HG03280 (cell line): ENCODE measurements around the gene LSMEM2.
"Not testable (repeated sequence)": the region's sequence is repeated elsewhere in the genome, so short reads cannot be mapped to it uniquely, and the experiment has no call there.

ENCODE experiments used
- ATAC-seq: cut with Tn5 transposase; IDR thresholded peaks from one replicate; pipeline ENCODE4 v1.9.1; 2021; ENCODE audit warnings: mild to moderate bottlenecking, moderate library complexity; ENCODE audit not compliant: unreplicated experiment

Gene LSMEM2

DNA sequence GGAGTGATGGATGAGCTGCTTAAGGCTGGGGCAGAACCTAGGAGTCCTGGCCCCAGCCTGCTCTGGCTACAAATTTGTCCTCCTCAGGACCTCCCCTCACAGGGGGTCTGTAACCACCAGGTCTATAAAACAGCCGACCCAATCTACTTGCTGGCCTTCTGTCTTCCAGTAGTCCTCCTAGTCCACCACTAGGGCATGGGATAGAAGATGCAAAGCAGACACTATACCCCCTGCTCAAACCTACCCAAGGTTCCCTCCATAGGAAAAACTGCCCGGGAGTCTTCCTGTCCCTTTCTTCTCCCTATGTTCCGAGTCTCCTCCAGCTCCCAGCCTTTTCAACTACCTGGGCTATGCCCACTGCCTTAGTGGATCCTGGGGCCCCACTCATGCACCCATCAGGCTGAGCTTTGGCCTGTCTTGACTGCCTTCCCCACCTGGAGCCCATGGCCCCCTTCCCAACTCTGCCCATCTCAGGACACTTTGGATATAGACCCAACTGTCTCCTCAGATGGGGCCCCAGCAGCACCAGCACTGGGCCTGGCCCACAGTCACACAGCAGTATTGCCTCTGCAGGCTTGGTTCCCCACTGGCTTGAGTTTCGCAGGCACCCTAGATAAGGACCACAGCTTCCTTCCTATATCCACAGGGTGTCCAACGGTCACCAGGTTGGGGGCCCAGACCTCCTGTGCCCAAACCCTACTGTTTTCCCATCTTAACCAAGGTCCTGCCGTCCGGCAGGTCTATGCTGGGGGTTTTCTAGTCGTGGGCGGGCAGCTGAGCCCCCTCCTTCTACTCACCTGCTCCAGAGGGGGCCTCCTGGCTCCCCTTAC is 19.2 kb downstream of the LSMEM2 start:
- ATAC-seq = no peak

DNA sequence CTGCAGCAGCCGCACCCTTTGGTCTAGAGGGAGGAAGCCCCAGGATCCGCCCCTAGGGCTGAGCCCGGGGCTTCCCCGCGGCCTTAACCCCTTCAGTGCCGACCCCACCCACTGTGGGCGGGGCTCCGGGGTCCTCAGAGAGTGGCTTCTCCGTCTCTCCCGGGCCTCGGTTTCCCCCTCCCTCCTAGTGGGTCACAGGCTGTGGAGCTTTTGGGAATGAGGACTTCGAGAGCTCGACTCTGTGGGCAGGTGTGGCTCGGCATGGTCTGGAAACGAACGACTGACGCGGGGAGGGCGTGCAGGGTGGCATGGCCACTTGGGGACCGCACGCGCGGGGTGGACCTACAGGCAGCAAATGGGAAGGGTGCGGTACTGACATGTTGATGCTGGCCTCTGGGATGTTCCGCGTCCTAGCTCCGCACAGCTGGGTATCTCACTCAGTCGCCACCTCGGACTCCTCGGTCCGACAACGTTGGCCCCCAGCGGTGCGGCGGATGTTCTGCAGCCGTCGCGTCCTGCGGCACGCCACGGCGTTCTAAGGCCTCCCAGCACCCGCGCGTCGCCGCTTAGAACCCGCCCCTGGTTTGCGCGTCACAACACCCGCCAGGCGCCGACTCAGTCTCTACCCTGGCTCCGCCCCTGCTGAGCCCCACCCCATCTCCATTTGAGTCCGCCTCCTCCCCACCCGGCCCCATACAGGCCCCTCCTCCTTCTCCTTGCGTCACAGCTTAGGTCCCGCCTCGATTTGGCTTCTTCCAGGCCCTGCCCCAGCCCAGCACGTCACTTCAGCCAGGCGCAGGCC is 20.1 kb downstream of the LSMEM2 start, which contains the start of the genes HYAL3 and NAA80:
TSS of gene HYAL3 (minus strand) at position 570 of the 802 bp plus-strand sequence. CDS start 3,803 bp downstream, outside the sequence.
TSS of gene NAA80 (minus strand) at position 570 of the 802 bp plus-strand sequence. CDS start 1,942 bp downstream, outside the sequence.
- peak; percentile 83 for ATAC-seq

DNA sequence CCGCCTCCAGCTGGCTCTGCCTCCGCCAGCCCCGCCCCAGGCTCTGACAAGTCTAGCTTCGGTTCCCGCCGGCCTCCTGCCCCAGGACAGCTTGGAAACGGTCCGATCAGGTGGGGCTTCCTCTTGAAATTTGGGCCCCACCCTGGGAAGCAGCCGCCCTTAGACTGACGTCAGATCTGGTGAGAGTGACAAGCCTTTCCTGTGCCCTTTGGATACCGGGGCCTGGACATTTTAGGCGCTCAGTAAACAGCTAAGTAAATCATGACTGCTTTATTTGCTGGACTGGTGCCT is 20.7 kb downstream of the LSMEM2 start:
- ATAC-seq = no peak

DNA sequence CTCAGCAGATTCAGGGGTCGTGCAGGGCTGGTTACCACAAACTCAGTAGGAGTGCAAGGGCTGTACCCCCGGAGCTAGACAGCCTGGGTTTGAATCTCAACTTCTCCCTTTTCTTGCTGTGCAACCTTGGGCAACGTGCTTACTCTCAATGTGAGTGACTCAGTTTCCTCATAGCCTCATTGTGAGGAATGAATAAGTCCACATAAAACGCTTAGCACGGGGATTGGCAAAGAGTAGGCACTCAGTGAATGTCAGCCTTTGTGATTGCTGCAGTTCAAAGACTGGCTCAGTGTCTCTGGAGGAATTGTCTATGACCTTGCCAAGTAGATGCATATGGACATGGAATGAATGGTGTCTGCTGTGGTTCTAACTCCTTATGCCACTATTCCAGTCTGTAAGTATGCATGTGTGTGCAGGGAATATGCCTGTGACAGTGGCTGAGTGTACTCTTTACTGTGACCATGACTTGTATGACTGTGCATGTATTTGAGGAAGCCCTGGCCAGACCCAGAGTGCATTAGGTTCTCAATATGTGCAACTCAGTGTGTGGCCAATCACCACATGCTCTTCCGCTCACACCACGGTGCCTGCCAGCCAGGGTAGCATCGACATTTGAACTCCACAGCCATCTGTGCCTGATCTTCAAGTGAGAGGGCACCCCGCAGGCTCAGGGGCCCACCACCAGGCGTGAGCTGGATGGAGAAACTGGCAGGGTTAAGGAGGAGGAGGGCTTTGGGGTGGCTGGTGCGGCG is 21.2 kb downstream of the LSMEM2 start:
- no peak for ATAC-seq

DNA sequence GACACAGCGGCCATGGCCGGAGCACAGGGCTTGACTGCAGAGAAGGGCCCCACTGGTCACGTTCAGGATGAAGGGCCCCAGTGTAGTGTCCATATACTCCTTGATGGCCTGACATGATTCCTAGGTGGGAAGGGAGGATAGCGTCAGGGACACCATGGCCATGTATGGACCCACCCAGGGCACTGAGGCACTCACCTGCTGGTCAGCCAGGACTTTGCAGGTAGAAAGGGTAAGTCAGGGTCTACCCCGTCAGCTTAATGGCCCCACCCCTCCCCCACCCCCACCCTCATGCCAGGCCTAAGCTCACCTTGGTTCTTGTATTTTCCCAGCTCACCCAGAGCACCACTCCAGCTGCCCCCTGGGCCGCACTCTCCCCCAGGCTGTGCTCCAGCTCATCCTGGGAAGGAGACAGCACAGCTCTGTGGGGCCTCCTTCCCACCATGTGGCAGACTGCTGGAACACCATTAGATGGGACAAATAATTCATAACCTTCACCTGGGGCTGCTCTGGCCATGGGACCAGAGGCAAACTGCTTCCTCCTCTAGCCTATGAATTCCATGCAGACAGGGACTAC is 21.9 kb downstream of the LSMEM2 start:
- no peak for ATAC-seq

DNA sequence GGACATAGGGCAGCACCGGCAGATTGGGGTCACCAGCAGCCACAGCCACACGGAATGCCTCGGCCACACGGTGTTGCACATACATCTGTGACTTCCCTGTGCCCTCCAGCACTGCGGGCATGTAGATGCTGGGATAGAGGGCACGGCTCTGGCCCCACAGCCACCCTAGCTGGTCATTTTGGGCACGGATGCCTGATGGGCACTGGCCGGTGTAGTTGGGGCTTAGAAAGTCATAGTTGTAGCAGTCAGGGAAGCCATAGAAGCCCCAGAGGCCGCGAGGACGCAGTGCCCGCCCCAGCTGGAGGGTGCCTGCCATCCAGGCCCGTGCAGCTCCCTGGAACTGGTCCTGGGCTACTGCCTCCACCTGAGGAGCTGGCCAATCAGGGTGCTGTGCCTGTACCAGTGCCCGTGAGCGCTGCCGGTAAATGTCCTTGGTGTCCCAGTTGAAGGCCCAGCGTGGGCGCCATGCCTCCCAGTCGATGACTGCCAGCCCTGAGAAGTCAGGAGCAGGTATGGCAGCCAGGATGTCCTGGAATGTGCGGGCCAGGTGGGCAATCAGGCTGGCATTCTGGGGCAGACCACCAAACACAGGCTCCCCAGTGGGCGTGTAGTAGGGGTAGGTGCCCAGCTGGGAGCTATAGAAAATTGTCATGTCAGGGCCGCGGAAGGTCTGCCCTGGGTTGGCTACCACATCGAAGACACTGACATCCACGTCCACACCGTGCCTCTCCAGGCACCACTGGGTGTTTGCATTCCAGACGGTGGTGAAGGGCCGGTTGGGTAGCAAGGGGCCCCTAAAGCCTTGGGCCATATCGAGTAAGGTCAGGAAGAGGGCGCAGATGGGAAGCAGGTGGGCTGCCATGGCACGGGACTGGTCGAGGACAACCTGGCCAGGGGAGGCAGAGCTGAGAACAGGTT is 23.5 kb downstream of the LSMEM2 start:
- no peak for ATAC-seq

DNA sequence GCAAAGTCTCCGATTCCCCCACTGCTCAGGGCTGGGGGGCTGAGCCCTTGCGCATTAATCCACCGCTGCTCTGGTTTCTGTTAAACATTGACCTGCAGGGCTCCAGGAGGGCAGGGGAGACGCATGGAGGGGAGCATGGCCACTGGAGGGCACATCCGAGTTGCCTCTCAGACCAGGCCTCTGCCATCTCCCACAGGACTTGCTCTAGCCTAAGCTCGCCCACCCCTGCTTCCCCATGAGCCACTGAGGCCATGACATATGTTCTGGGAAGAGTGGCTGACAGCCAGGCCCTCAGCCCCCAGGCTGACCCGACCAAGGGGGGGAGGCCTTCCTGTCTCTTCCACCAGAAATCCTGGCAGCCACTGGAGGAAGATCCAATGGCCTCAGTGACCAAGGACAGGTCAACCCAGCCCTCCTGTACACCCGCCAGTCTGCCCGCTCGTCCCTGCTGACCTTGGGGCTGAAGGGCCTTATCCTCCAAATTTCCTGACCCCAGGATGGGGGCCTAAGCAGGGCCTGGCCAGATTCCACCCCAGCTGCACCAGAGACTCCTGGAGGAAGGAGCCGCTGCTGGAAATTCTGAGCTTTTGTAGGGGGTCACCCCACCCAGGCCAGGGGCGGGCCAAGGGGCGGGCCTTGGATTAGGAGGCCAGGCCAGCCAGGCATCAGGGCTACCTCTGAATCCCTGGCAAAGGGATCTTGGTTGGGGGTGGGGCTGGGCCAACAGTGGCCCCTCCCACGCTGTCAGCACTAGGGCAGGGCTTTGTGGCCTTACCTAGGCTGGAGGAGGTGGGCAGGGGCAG is 24.3 kb downstream of the LSMEM2 start, which contains the start of gene HYAL1:
TSS of gene HYAL1 (minus strand) at position 562 of the 803 bp plus-strand sequence. CDS start 618 bp downstream, outside the sequence.
- no peak for ATAC-seq

DNA sequence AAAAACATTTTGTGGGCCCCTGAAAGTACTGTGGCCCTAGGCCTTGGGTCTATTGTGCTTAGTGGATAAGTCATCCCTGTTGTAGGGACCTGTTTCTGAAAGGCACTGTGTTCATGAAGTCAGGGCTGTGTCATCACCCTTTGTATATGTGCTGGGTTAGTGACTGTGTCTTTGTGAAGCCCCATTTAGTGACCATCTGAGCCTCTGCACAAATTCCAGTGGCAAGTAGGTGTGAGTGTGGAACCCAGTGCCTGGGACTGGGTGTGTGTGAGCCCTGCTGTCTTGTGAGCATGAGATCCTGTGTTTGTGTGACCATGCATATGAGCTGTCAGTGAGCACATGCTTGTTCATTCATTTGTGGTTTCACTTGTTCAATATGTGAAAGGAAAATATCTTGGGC is 25.7 kb downstream of the LSMEM2 start:
- no peak for ATAC-seq

DNA sequence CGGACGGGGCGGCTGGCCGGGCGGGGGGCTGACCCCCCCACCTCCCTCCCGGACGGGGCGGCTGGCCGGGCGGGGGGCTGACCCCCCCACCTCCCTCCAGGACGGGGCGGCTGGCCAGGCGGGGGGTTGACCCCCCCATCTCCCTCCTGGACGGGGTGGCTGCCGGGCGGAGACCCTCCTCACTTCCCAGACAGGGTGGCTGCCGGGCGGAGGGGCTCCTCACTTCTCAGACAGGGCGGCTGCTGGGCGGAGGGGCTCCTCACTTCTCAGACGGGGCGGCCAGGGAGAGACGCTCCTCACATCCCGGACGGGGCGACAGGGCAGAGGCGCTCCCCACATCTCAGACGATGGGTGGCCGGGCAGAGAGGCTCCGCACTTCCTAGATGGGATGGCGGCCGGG is 33.2 kb downstream of the LSMEM2 start:
- not testable (repeated sequence) for ATAC-seq

DNA sequence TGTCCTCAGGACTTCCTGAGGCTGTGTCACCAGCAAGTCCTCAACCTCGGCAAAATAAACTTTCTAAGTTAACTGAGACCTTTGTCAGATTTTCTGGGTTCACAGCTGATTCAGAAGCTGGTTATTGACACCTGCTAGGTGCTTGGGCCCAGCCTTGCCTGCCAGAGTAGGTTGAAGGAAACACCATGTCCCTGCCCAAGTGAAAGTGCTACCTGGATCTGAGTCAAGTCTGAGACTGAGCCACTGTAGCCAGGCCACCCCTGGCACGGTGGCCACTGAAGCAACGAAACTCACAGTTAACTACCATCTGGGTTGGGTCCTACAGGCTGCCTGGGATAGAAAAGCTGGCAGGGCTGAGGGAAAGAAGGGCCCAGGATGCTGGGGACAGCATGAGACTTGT is 35.5 kb downstream of the LSMEM2 start:
- ATAC-seq = no peak

DNA sequence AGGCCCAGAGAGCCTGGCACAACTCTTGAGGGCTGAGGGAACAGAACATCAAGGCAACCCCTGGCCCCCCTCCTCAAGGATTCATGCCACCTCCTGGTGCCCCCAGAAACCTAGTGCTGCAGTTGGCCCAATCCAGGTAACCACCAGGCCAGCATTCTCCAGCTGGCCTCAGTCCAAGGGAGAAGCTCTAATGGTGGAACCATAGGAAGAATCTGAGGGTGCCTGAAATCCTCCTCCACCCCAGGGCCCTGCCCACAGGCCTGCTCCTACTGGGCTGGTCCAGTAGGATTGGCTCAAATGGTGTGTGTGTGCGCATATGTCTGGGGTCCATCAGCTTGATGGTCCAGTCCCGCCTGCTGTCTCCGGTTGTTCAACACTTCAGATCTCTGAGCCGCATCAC is 35.9 kb downstream of the LSMEM2 start:
- ATAC-seq = no peak

DNA sequence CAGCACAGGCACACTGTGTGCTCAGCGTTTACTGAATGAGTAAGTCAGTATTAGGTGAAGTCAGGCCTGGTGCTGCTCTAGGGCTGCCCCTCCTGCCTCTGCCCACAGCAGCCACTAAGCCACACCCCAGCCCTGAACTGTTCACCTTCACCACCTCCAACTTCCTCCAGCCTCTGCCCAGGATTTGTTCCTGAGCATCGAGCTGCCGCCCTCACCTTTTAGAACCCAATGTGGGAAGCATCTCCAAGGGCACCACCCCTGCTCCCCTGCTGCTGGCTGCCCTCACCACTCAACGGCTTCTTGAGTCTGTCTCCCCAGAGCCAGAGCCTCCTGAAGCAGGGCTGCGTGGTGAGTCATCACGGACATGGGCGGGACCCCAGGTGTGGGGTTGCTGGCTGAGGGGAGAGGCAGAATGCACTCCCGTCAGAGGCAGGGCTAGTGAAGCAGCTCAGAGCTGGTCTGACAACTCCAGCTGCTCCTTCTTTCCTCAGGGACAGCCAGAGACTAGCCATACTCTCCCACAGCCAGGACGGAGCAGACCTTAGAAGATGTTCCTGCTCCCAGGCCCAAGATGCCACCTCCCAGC is 37.9 kb downstream of the LSMEM2 start:
- ATAC-seq = no peak

DNA sequence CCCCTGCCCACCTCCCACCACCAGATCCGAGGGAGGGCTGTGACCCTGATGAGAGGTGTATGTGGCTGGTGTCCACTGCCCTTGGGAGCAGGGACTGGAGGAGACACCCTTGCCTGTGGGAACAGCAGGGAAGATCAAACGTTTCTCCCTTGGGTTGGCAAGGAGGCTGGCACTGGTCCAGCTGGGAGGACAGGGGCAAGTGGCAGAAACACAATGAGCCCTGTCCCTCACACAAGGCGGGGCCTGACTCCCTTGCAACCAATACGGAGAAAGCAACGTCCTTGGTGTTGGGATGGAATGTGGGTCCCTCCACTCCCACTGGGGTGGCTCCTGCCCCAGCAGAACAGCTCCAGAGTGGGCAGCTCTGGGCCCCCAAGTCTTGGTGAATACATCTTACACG is 38.4 kb downstream of the LSMEM2 start:
- ATAC-seq = no peak

DNA sequence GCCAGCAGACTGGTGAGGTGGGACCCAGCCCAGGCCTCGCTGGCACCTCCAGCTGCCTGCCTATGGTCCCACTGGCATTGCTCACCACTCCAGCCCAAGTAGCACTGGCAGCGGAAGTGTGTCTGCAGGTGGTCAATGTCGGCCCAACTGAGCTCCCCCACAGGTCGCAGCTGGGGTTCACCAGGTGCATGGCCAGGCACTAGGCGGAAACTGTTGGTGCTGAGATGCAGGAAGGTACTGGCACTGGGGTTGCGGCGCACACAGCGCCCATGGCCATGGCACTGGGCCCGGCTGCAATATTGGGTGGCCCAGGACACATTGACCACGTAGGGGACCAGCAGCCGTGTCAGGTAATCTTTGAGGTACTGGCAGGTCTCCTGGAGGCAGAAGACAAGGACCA is 39.3 kb downstream of the LSMEM2 start:
- no peak for ATAC-seq

DNA sequence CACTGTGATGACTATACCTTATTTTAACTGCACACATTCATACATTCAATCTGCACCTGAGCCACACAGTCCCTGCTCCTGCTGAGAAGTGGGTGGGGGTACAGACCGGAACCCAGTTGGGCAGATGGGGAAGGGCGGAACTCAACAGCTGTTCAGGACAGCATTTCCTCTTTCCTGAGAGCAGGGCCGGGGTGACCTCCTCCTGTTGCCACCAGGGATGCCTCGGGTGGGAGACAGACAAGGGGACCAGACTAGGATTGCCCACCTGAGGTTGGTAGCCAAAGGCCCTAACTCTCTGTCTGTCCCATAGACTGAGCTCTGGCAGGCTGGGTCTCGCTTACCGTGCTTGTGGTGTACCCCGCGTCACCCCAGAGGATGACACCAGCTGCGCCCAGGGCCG is 39.7 kb downstream of the LSMEM2 start:
- no peak for ATAC-seq

DNA sequence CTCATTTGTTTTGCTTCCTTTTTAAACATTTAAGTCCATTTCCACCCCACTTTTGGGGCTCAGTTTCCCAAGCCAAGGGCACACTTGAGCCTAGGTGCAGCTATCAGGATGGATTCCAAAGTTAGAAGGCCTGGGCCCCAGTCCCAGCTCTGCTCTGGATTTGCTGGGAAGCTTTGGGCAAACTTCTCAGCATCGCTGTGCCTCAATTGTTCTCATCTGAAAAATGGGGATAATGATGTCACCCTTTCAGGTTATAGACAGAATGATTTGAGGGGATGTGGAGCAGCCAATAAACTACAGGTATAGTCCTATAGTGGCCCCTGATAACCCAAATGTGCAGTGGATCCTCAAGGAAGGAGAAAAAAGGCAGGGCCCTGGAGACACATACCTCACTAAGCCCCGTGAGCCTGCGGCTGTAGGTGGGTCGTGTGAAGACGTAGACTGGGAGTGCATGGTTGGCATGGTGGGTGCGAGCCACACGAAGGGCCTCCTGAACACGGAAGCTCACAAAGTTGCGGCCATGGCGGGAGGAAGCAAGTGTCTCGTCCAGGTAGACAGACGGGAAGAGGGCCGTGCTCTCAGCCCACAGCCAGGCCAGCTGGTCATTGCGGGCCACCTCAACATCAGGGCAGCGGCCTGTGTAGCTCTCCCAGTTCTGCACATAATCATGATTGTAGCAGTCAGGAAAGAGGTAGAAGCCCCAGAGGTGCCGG is 40.5 kb downstream of the LSMEM2 start:
- ATAC-seq = no peak

DNA sequence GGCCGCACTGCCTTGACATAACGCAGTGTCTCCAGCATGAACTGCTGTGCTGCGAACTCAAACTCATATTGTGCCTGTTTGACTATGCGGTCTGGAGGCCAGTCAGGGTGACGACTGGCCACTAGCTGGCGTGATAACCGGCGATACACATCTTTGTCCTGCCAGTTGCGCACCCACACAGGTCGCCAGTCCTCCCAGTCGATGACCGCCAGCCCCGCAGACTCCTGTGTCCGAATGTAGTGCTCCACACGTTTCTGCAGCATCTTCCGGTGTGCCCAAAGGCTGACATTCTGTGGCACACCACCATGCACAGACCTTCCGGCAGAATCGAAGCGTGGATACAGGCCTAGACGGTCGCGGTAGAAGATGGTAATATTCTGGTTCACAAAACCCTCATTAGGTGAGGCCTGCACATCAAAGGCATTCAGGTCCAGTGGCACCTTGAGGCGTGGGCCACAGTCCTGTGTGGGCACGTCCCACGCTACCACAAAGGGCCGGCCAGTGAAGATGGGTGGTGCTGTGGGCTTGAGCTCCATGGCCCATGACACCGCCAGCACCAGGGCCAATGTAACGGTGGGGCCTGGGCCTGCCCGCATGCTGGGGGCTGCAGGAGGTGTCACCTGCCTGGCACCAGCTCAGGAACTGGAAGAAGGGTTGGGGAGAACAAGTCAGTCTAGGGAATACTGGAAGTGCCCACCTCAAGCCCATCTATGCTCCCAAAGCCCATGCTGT is 41.2 kb downstream of the LSMEM2 start:
- ATAC-seq = no peak
